Endothelial cell of umbilical vein (primary cell): ENCODE measurements around the gene APBB3.

Source experiments
- CTCF ChIP-seq, 2 donors: IDR thresholded peaks; 1 replicate in 1 of 2; 2 replicates in 1 of 2; pipeline ENCODE4 v1.5.1; 2011; ENCODE audit warnings: low read length in 2 of 2, mild to moderate bottlenecking in 2 of 2, moderate library complexity in 2 of 2, control low read depth in 1 of 2, inconsistent platforms in 1 of 2, low read depth in 1 of 2; ENCODE audit not compliant: insufficient read depth in 1 of 2; ENCODE audit errors: extremely low read depth in 1 of 2
- EZH2 ChIP-seq: IDR thresholded peaks from 2 replicates; pipeline ENCODE4 v1.6.1; 2012; ENCODE audit warnings: borderline replicate concordance, low read depth, mild to moderate bottlenecking, moderate library complexity, low read length, inconsistent platforms; ENCODE audit not compliant: severe bottlenecking
- GATA2 ChIP-seq: IDR thresholded peaks from 2 replicates; pipeline ENCODE4 v1.7.0; 2011; ENCODE audit warnings: low read depth, mild to moderate bottlenecking, moderate library complexity, mixed read lengths, low read length; ENCODE audit not compliant: insufficient read length, insufficient read depth
- POLR2AphosphoS5 ChIP-seq: IDR thresholded peaks from 2 replicates; pipeline ENCODE4 v1.6.1; 2012; ENCODE audit warnings: low read depth, mild to moderate bottlenecking, control low read depth, low read length, moderate library complexity; ENCODE audit not compliant: insufficient read depth
- TF ChIP-seq, protein P1 (sequence below): IDR thresholded peaks from 2 replicates; pipeline ENCODE4 v1.6.1; 2011; ENCODE audit not compliant: insufficient read depth, insufficient read length

GRCh38 chr5:140565024-140565779 is 804 bp upstream of the APBB3 start:
- TF ChIP-seq CTCF (IDR thresholded peaks at IDR 0.05; ENCODE audit: extremely low read depth in 1 of 2, insufficient read depth in 1 of 2, low read depth in 1 of 2, low read length in 2 of 2) (no peak), POLR2AphosphoS5 (no peak), EZH2 (no peak), GATA2 (no peak)
- TF ChIP-seq, protein P1, sequence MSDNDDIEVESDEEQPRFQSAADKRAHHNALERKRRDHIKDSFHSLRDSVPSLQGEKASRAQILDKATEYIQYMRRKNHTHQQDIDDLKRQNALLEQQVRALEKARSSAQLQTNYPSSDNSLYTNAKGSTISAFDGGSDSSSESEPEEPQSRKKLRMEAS: no peak
